ENCODE measurements around the gene ARHGEF40.

Gene ARHGEF40

GRCh38 chr14:21061347-21061668, 8.8 kb upstream of the ARHGEF40 start:
- no peak overlapping the region for H3K4me3 ChIP-seq (ENCODE audit: low read length)
- no peak for TF ChIP-seq CTCF (IDR thresholded peaks at IDR 0.05; ENCODE audit: insufficient read depth, low read depth, low read length, missing control alignments)

DNA sequence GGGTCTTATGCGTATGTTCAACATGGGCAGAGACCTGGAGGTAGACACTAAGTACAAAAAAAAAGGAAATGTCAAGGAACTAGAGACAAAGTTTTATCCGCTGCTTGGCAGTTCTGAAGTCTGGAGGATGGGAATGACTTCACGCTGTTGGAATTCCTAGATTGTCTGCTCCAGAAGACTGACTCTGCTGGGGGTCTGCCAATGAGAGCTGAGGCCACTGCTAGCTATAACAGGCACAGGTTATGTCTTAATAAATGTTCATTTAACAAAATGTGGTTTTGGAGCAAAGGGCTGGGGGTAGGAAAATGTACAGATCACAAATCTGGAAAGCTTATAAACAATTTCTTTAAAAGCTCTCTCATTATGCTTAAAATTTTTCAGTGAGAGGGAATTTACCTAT, 6.6 kb upstream of the ARHGEF40 start:
- no peak for TF ChIP-seq CTCF (IDR thresholded peaks at IDR 0.05; ENCODE audit: insufficient read depth, low read depth, low read length, missing control alignments)
- DNase-seq (ENCODE audit: low read depth): no peak
- H3K4me3 ChIP-seq (ENCODE audit: low read length): no peak overlapping the region

More at GRCh38 chr14:21061347-21061668, 8.8 kb upstream of the ARHGEF40 start:
- DNase-seq (ENCODE audit: low read depth): no peak

GRCh38 chr14:21066882-21067502, 3.1 kb upstream of the ARHGEF40 start:
- H3K4me3 ChIP-seq (ENCODE audit: low read length): no peak overlapping the region
- peak; percentile 70 for TF ChIP-seq CTCF (IDR thresholded peaks at IDR 0.05; ENCODE audit: insufficient read depth, low read depth, low read length, missing control alignments)
- peak; percentile 52 for DNase-seq (ENCODE audit: low read depth)

- peak; percentile 70 for DNase-seq (ENCODE audit: low read depth)
- H3K4me3 ChIP-seq (ENCODE audit: low read length): no peak overlapping the region
- TF ChIP-seq CTCF (IDR thresholded peaks at IDR 0.05; ENCODE audit: insufficient read depth, low read depth, low read length, missing control alignments): peak; percentile 64
Measured at GRCh38 chr14:21068521-21069387, 1.4 kb upstream of the ARHGEF40 start.

GRCh38 chr14:21069388-21070082, 569 bp upstream of the ARHGEF40 start:
- DNase-seq (ENCODE audit: low read depth): no peak
- TF ChIP-seq CTCF (IDR thresholded peaks at IDR 0.05; ENCODE audit: insufficient read depth, low read depth, low read length, missing control alignments): no peak
- peak overlapping the region; percentile 37 for H3K4me3 ChIP-seq (ENCODE audit: low read length)

- peak; percentile 11 for DNase-seq (ENCODE audit: low read depth)
- TF ChIP-seq CTCF (IDR thresholded peaks at IDR 0.05; ENCODE audit: insufficient read depth, low read depth, low read length, missing control alignments): no peak
- peak overlapping the region; percentile 62 for H3K4me3 ChIP-seq (ENCODE audit: low read length)
Measured at GRCh38 chr14:21070610-21071224, 613 bp downstream of the ARHGEF40 start.
